ENCODE measurements around the gene FAM124A. TPM values are rescaled to one million over a fixed set of nuclear protein-coding genes. Genes with fewer than 3 reads are reported as not detected.

FAM124A gene
- total RNA-seq, 6 experiments from 2014 or later: not detected

DNA sequence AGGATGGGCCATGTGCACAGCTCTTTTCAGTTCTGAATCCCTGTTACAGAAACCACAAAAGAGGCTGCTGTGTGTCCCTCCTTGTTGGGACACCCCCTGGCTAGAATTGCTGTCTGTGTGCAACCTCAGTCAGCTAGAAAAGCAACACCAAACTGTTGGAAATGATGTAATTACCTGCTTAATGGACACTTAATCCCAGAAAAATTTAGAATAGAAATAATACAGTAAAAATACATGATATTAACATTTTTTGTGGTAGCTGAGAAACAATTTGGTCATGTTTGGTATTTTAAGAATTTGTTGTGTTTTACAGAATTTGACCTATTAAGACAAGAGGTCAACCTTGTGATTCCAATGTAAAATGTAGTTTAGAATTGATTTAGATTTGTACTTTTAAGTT, 46.8 kb downstream of the FAM124A start:
- H3K27me3 Mint-ChIP-seq (ENCODE audit: insufficient read depth): peaks cover 1% of the 10 kb centered on the region
- peak; percentile 43 for DNase-seq
- H3K4me3 Mint-ChIP-seq: no peak overlapping the region
- no peak overlapping the region; the same call in 1 of the 2 replicates for H3K27ac Mint-ChIP-seq
- no peaks in the 10 kb centered on the region for H3K36me3 Mint-ChIP-seq (ENCODE audit: low read depth)
- TF ChIP-seq, protein P1, sequence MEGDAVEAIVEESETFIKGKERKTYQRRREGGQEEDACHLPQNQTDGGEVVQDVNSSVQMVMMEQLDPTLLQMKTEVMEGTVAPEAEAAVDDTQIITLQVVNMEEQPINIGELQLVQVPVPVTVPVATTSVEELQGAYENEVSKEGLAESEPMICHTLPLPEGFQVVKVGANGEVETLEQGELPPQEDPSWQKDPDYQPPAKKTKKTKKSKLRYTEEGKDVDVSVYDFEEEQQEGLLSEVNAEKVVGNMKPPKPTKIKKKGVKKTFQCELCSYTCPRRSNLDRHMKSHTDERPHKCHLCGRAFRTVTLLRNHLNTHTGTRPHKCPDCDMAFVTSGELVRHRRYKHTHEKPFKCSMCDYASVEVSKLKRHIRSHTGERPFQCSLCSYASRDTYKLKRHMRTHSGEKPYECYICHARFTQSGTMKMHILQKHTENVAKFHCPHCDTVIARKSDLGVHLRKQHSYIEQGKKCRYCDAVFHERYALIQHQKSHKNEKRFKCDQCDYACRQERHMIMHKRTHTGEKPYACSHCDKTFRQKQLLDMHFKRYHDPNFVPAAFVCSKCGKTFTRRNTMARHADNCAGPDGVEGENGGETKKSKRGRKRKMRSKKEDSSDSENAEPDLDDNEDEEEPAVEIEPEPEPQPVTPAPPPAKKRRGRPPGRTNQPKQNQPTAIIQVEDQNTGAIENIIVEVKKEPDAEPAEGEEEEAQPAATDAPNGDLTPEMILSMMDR (IDR thresholded peaks at IDR 0.05): no peak
- no peaks in the 10 kb centered on the region for H3K9me3 Mint-ChIP-seq
- H3K4me1 Mint-ChIP-seq (ENCODE audit: low read depth): peaks cover 24% of the 10 kb centered on the region

DNA sequence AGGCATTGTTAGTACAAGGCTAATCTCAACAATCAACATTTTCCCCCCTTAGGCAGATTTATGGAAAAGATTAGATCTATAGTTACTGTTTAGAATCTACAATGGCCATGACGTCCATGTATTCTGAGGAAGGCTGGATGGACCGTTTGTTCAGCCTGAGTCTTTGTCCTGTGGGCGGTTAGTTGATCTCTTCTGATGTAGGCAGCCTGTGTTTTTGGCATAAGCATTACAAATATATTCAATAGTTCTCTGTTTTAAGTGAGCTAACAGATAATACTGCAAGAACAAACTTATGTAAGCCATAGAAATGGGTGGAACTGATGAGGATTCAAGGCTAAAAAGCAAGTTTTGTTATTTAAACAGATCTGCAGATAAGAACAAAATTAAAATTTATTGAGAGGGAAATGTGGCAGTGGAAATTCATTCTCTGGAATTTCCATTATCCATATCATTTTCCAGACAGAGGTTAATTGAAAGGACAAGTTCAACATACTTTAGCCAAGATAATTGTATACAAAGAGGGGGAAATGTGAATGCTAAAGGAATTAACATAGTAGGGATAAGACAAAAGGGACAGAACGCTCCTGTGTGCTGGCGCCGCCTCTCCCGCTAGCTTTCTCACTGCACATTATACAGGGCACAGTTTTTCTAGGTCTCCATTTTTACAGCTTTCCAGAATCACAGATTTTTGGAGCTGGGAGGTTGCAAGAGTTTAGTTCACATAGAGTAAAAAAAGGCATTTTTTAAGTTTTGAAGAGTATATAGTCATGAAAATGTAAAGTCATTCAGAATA, 48.6 kb downstream of the FAM124A start:
- no peak for DNase-seq
- TF ChIP-seq, protein P1 (IDR thresholded peaks at IDR 0.05): no peak
- no peak overlapping the region for H3K4me3 Mint-ChIP-seq
- H3K36me3 Mint-ChIP-seq (ENCODE audit: low read depth): no peaks in the 10 kb centered on the region
- H3K27ac Mint-ChIP-seq: no peak overlapping the region
- H3K9me3 Mint-ChIP-seq: no peaks in the 10 kb centered on the region
- peaks cover 3% of the 10 kb centered on the region for H3K27me3 Mint-ChIP-seq (ENCODE audit: insufficient read depth)
- H3K4me1 Mint-ChIP-seq (ENCODE audit: low read depth): peaks cover 24% of the 10 kb centered on the region

DNA sequence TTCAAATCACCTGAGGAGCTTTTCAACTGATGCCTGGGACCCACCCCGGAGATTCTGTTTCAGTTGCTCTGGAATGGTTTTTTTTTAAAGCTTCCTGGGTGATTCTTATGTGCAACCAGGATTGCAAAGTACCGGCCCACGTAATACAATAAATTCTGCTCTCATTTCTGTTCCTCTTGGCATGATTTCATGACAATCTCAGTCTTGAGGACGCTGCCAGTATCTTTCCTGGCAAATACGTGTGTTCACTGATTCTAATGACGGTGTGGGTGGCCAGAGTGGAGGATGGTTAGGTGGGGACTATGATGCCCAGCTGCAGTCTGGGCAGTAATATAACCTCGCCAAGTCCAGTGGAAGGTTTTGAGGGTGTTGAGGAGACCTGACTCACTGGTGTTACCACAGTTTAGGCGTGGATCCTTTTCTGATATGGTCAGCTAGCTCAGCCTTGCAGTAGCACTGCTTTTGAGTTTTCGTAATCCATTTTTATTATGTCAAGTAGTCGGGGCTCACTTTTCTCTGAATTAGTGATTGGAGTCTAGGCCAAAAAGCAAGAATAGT, 49.4 kb downstream of the FAM124A start:
- H3K36me3 Mint-ChIP-seq (ENCODE audit: low read depth): no peaks in the 10 kb centered on the region
- H3K4me3 Mint-ChIP-seq: no peak overlapping the region
- H3K4me1 Mint-ChIP-seq (ENCODE audit: low read depth): peaks cover 24% of the 10 kb centered on the region
- H3K9me3 Mint-ChIP-seq: no peaks in the 10 kb centered on the region
- DNase-seq: no peak
- TF ChIP-seq, protein P1 (IDR thresholded peaks at IDR 0.05): no peak
- H3K27ac Mint-ChIP-seq: no peak overlapping the region
- H3K27me3 Mint-ChIP-seq (ENCODE audit: insufficient read depth): peaks cover 11% of the 10 kb centered on the region

DNA sequence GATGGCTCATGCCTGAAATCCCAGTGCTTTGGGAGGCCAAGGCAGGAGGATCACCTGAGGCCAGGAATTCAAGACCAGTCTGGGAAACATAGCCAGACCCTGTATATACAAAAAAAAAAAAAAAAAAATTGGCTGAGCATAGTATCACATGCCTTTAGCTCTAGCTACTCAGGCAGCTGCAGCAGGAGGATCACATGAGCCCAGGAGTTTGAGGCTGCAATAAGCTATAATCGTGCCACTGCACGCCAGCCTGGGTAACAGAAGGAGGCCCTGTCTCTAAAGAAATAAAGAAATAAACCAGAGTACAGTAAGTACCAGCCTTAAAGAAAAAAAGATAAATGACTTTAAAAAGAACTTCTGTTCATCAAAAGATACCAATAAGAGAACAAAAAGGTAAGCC, 52.9 kb downstream of the FAM124A start:
- Mint-ChIP-seq H3K4me1 (ENCODE audit: low read depth) (peaks cover 16% of the 10 kb centered on the region), H3K27ac (no peak overlapping the region), H3K4me3 (no peak overlapping the region), H3K36me3 (ENCODE audit: low read depth) (no peaks in the 10 kb centered on the region), H3K27me3 (ENCODE audit: insufficient read depth) (peaks cover 25% of the 10 kb centered on the region), H3K9me3 (no peaks in the 10 kb centered on the region)
- DNase-seq: no peak
- TF ChIP-seq, protein P1 (IDR thresholded peaks at IDR 0.05): no peak

DNA sequence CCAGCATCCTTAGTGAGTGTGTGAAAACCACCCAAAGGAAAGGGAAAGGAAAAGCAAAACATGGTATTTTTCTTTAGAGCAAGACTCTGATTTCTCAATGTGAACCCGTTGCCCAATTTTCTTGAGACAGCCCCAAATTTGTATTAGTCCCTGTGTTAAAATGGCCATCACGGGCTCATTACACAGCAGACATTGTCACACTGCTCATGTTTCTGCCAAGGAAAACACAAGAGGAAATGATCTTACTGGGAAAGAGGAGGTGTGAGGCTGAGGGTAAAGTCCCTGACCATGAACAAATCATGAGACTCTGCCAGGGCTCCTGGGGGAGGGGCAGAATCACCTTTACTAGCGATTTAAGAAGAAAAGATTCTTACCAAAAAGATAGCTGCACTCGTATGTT, 54.4 kb downstream of the FAM124A start:
- H3K27ac Mint-ChIP-seq: no peak overlapping the region
- DNase-seq: no peak
- peaks cover 6% of the 10 kb centered on the region; the same call in 1 of the 2 replicates for H3K4me1 Mint-ChIP-seq (ENCODE audit: low read depth)
- no peaks in the 10 kb centered on the region for H3K36me3 Mint-ChIP-seq (ENCODE audit: low read depth)
- H3K9me3 Mint-ChIP-seq: no peaks in the 10 kb centered on the region
- H3K27me3 Mint-ChIP-seq (ENCODE audit: insufficient read depth): peaks cover 30% of the 10 kb centered on the region
- H3K4me3 Mint-ChIP-seq: no peak overlapping the region
- TF ChIP-seq, protein P1 (IDR thresholded peaks at IDR 0.05): no peak

Measured in HFFc6 (cell line).